Heart left ventricle (tissue), 13 donors: ENCODE results near the gene INPP4A.

Experiments
- CTCF ChIP-seq, 12 donors: fragments of 200-600 bp; sonication (generic) in 4 of 12; IDR thresholded peaks; one replicate each; pipeline versions ENCODE4 v1.5.0 to v1.8.0; 2018 to 2022; ENCODE audit warnings: antibody characterized with exemption in 12 of 12, mild to moderate bottlenecking in 5 of 12
- POLR2A ChIP-seq, 2 donors: fragments of 450-650 bp; IDR thresholded peaks; one replicate each; pipeline ENCODE4 v1.6.1; 2017; ENCODE audit warnings: antibody characterized with exemption in 2 of 2, mild to moderate bottlenecking in 2 of 2, moderate library complexity in 2 of 2
- donor health status: ischemic (EF 13 %, LVEDD 7.1; RV severe dilation, severe dysfunction).
- donor health status: DM: no; HTN: yes; CAD: no.
- donor health status: DM: no; HTN: no; CAD: no.
- donor health status: ischemic (EF 25% LVEDD 6.9; RV normal size, moderate dysfunction).
- donor health status: ischemic (EF 25% LVEDD 5.7; RV mildly dilated, moderate dysfunction).
- donor health status: ischemic (EF 35%, LVEDD 5.7; RV mildly dilated, moderate dysfunction).
- donor health status: nonischemic (EF 11% LVEDD 7.7; RV severe dilation, severe dysfunction).
- donor health status: DM: yes; HTN: yes; CAD: no.
- donor health status: PGD.
- donor health status: ischemic (EF 29% LVEDD 5.4; RV normal size, mild dysfunction).
- donor health status: nonischemic (EF 23%, LVEDD 6.1; RV moderate dilation, normal function).

- no peak for TF ChIP-seq CTCF (IDR thresholded peaks at IDR 0.05)
- TF ChIP-seq POLR2A (IDR thresholded peaks at IDR 0.05): no peak
Measured at GRCh38 chr2:98445177-98445682, 572 bp downstream of the INPP4A start.
